HCT116 (cell line): ENCODE results near the gene IRF2.

Experiments used
- EZH2phosphoT487 ChIP-seq: fragments of 200-600 bp; IDR thresholded peaks from 2 replicates; pipeline ENCODE4 v1.6.1; 2018; ENCODE audit warnings: antibody characterized with exemption, borderline replicate concordance
- TF ChIP-seq, protein P1 (sequence below), 3 experiments: fragments of 200-600 bp in 1 of 3; sonication (generic) in 1 of 3; IDR thresholded peaks in 2 of 3; conservative IDR thresholded peaks in 1 of 3; 2 replicates each; pipeline ENCODE4 v1.5.1; 2012 to 2017; ENCODE audit warnings: low read depth in 2 of 3, low read length in 2 of 3, antibody characterized with exemption in 1 of 3, borderline replicate concordance in 1 of 3, control low read depth in 1 of 3, mild to moderate bottlenecking in 1 of 3, mixed read lengths in 1 of 3, mixed run types in 1 of 3, moderate library complexity in 1 of 3; ENCODE audit not compliant: insufficient read depth in 1 of 3
- TF ChIP-seq, protein P2 (sequence below): IDR thresholded peaks from 2 replicates; pipeline ENCODE4 v1.6.1; 2012; ENCODE audit warnings: low read depth

DNA sequence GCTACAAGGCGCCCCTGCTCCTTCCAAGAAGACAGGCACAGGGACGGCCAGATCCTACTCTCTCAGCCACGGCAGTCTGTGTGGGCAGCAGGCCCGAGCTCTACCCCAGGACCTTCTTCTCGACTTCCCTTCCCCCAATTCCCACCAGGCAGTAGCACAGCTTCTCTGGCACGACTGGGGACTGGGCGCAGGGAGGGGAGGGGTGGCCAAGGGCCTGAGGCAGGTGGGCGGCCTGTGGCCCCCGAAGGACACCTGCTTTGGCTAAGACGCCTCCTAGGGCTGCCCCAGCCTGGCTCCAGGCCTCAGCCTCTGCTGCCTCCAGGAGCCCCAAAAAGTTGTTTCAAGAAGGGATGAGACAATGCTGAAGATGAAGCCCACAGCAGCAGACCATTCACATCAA is 24.2 kb upstream of the IRF2 start:
- no peak for TF ChIP-seq EZH2phosphoT487
- TF ChIP-seq, protein P1, sequence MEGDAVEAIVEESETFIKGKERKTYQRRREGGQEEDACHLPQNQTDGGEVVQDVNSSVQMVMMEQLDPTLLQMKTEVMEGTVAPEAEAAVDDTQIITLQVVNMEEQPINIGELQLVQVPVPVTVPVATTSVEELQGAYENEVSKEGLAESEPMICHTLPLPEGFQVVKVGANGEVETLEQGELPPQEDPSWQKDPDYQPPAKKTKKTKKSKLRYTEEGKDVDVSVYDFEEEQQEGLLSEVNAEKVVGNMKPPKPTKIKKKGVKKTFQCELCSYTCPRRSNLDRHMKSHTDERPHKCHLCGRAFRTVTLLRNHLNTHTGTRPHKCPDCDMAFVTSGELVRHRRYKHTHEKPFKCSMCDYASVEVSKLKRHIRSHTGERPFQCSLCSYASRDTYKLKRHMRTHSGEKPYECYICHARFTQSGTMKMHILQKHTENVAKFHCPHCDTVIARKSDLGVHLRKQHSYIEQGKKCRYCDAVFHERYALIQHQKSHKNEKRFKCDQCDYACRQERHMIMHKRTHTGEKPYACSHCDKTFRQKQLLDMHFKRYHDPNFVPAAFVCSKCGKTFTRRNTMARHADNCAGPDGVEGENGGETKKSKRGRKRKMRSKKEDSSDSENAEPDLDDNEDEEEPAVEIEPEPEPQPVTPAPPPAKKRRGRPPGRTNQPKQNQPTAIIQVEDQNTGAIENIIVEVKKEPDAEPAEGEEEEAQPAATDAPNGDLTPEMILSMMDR (IDR thresholded peaks at IDR 0.05 in 2 of 3, conservative IDR thresholded peaks at IDR 0.05 in 1 of 3; ENCODE audit: borderline replicate concordance in 1 of 3, insufficient read depth in 1 of 3, low read depth in 2 of 3, low read length in 2 of 3) = no peak
- TF ChIP-seq, protein P2, sequence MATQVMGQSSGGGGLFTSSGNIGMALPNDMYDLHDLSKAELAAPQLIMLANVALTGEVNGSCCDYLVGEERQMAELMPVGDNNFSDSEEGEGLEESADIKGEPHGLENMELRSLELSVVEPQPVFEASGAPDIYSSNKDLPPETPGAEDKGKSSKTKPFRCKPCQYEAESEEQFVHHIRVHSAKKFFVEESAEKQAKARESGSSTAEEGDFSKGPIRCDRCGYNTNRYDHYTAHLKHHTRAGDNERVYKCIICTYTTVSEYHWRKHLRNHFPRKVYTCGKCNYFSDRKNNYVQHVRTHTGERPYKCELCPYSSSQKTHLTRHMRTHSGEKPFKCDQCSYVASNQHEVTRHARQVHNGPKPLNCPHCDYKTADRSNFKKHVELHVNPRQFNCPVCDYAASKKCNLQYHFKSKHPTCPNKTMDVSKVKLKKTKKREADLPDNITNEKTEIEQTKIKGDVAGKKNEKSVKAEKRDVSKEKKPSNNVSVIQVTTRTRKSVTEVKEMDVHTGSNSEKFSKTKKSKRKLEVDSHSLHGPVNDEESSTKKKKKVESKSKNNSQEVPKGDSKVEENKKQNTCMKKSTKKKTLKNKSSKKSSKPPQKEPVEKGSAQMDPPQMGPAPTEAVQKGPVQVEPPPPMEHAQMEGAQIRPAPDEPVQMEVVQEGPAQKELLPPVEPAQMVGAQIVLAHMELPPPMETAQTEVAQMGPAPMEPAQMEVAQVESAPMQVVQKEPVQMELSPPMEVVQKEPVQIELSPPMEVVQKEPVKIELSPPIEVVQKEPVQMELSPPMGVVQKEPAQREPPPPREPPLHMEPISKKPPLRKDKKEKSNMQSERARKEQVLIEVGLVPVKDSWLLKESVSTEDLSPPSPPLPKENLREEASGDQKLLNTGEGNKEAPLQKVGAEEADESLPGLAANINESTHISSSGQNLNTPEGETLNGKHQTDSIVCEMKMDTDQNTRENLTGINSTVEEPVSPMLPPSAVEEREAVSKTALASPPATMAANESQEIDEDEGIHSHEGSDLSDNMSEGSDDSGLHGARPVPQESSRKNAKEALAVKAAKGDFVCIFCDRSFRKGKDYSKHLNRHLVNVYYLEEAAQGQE = no peak
